Measurements from ENCODE around the gene ABHD2. TPM values are rescaled to one million over a fixed set of nuclear protein-coding genes. Genes with fewer than 3 reads are reported as not detected.

Gene ABHD2
- polyA plus RNA-seq, 1 experiment: 69.6 TPM

- H3K36me3 ChIP-seq (ENCODE audit: control insufficient read depth, insufficient read depth, low read length): no peaks in the 10 kb centered on the region
- ChIA-PET CTCF (interaction anchor here (0.6 to 7.4 kb wide), 2 partner anchors 18 to 231 kb away, joined by 4 to 37 read pairs; no protein-coding TSS in a partner anchor), POLR2A (no interaction called here)
- no peak for DNase-seq (ENCODE audit: low read depth)
- H3K4me3 ChIP-seq (ENCODE audit: low read depth, low read length): no peak overlapping the region
- H3K27me3 ChIP-seq (ENCODE audit: control insufficient read depth, insufficient read depth, low read length): no peaks in the 10 kb centered on the region
- TF ChIP-seq CTCF (IDR thresholded peaks at IDR 0.05; ENCODE audit: insufficient read depth, low read depth, low read length): no peak
Measured at GRCh38 chr15:89110060-89110459, 21.8 kb downstream of the ABHD2 start.

- TF ChIP-seq CTCF (IDR thresholded peaks at IDR 0.05; ENCODE audit: insufficient read depth, low read depth, low read length): no peak
- ChIA-PET POLR2A (no interaction called here), CTCF (interaction anchor here (1.0 to 7.4 kb wide), 4 partner anchors 11 to 65 kb away, joined by 3 to 37 read pairs (median 5); no protein-coding TSS in a partner anchor)
Measured at GRCh38 chr15:89111352-89111751, 23.1 kb downstream of the ABHD2 start.

GRCh38 chr15:89111961-89112340 is 23.7 kb downstream of the ABHD2 start:
- TF ChIP-seq CTCF (IDR thresholded peaks at IDR 0.05; ENCODE audit: insufficient read depth, low read depth, low read length): no peak
- no peak for DNase-seq (ENCODE audit: low read depth)
- POLR2A ChIA-PET: no interaction called here
- CTCF ChIA-PET: interaction anchor here (0.8 to 7.4 kb wide), 5 partner anchors 7 to 65 kb away, joined by 3 to 37 read pairs (median 5); no protein-coding TSS in a partner anchor
- Histone ChIP-seq H3K36me3 (ENCODE audit: control insufficient read depth, insufficient read depth, low read length) (no peaks in the 10 kb centered on the region), H3K4me3 (ENCODE audit: low read depth, low read length) (no peak overlapping the region), H3K27me3 (ENCODE audit: control insufficient read depth, insufficient read depth, low read length) (no peaks in the 10 kb centered on the region)

More at GRCh38 chr15:89111352-89111751, 23.1 kb downstream of the ABHD2 start:
- DNase-seq (ENCODE audit: low read depth): no peak
- H3K4me3 ChIP-seq (ENCODE audit: low read depth, low read length): no peak overlapping the region
- no peaks in the 10 kb centered on the region for H3K27me3 ChIP-seq (ENCODE audit: control insufficient read depth, insufficient read depth, low read length)
- no peaks in the 10 kb centered on the region for H3K36me3 ChIP-seq (ENCODE audit: control insufficient read depth, insufficient read depth, low read length)

GRCh38 chr15:89112341-89112971 is 24.2 kb downstream of the ABHD2 start:
- Histone ChIP-seq H3K27me3 (ENCODE audit: control insufficient read depth, insufficient read depth, low read length) (no peaks in the 10 kb centered on the region), H3K36me3 (ENCODE audit: control insufficient read depth, insufficient read depth, low read length) (no peaks in the 10 kb centered on the region), H3K4me3 (ENCODE audit: low read depth, low read length) (no peak overlapping the region)
- no peak for TF ChIP-seq CTCF (IDR thresholded peaks at IDR 0.05; ENCODE audit: insufficient read depth, low read depth, low read length)
- CTCF ChIA-PET: interaction anchor here (0.6 to 7.4 kb wide), 6 partner anchors 8 to 344 kb away, joined by 3 to 37 read pairs (median 4); no protein-coding TSS in a partner anchor
- POLR2A ChIA-PET: no interaction called here
- DNase-seq (ENCODE audit: low read depth): no peak

- DNase-seq (ENCODE audit: low read depth): no peak
- POLR2A ChIA-PET: no interaction called here
- CTCF ChIA-PET: interaction anchor here (0.6 to 7.4 kb wide), 7 partner anchors 9 to 111 kb away, joined by 3 to 37 read pairs (median 5); no protein-coding TSS in a partner anchor
- no peak overlapping the region for H3K4me3 ChIP-seq (ENCODE audit: low read depth, low read length)
- no peaks in the 10 kb centered on the region for H3K36me3 ChIP-seq (ENCODE audit: control insufficient read depth, insufficient read depth, low read length)
- no peak for TF ChIP-seq CTCF (IDR thresholded peaks at IDR 0.05; ENCODE audit: insufficient read depth, low read depth, low read length)
- no peaks in the 10 kb centered on the region for H3K27me3 ChIP-seq (ENCODE audit: control insufficient read depth, insufficient read depth, low read length)
Measured at GRCh38 chr15:89113296-89114024, 25.2 kb downstream of the ABHD2 start.
